ENCODE data around the gene OLFML1.

The OLFML1 gene

GRCh38 chr11:7559398-7560283 is 74.3 kb downstream of the OLFML1 start:
- DNase-seq (ENCODE audit: low spot score): no peak
- no peak for FAIRE-seq
